Measurements from ENCODE around the gene PRKAR1B.
"Not testable (repeated sequence)": the region's sequence is repeated elsewhere in the genome, so short reads cannot be mapped to it uniquely, and the experiment has no call there.

The PRKAR1B gene

DNA sequence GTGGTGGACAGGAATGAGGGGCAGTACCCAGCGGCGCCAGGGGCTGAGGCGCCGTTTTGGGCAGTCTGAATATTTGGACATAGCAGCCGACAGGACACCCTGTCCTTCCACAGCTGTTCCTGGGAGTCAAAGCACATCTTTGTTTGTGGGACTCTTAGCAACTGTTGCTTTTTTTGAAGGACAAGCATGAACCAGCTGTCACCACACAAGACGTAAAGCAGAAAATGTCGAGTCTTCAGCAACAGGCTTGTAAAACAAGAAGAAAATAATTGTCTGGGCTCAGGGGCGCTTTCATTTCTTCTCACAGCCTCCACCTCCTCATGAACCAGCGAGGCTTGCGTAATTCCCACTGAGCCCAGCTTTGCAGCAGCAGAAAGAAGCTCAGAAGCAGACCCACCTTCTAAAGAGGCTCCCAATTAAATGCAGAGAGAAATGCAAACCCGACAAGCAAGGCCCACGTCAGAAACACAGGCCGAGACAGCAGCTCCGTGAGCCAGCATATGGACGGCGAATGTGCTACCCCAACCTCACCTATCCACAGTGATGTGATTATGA lies 69.4 kb downstream of the PRKAR1B start:
- H3K27me3 ChIP-seq (ENCODE audit: insufficient read depth, low read length, poor library complexity, severe bottlenecking) = no peaks in the 10 kb centered on the region
- H3K9me2 ChIP-seq (replicated peaks; ENCODE audit: low read depth, low read length) = no peaks in the 10 kb centered on the region
- no peaks in the 10 kb centered on the region for H3F3A ChIP-seq (ENCODE audit: low read depth)
- H3K4me3 ChIP-seq (ENCODE audit: low read length, poor library complexity, severe bottlenecking) = no peak overlapping the region
- no peaks in the 10 kb centered on the region for H3K79me2 ChIP-seq (ENCODE audit: insufficient read depth, low read length)
- H2AFZ ChIP-seq (ENCODE audit: low read length) = no peak overlapping the region
- TF ChIP-seq, protein P1, sequence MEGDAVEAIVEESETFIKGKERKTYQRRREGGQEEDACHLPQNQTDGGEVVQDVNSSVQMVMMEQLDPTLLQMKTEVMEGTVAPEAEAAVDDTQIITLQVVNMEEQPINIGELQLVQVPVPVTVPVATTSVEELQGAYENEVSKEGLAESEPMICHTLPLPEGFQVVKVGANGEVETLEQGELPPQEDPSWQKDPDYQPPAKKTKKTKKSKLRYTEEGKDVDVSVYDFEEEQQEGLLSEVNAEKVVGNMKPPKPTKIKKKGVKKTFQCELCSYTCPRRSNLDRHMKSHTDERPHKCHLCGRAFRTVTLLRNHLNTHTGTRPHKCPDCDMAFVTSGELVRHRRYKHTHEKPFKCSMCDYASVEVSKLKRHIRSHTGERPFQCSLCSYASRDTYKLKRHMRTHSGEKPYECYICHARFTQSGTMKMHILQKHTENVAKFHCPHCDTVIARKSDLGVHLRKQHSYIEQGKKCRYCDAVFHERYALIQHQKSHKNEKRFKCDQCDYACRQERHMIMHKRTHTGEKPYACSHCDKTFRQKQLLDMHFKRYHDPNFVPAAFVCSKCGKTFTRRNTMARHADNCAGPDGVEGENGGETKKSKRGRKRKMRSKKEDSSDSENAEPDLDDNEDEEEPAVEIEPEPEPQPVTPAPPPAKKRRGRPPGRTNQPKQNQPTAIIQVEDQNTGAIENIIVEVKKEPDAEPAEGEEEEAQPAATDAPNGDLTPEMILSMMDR (conservative IDR thresholded peaks at IDR 0.05; ENCODE audit: low read length) = no peak
- TF ChIP-seq EZH2phosphoT487 (IDR thresholded peaks at IDR 0.05; ENCODE audit: borderline replicate concordance) = no peak
- no peaks in the 10 kb centered on the region for H3K36me3 ChIP-seq (ENCODE audit: insufficient read depth, low read length)
- H3K4me2 ChIP-seq (ENCODE audit: low read depth, low read length, poor library complexity, severe bottlenecking) = no peak overlapping the region
- H3K4me1 ChIP-seq (ENCODE audit: insufficient read depth, low read length, poor library complexity, severe bottlenecking) = no peaks in the 10 kb centered on the region
- H3K9ac ChIP-seq (ENCODE audit: low read depth, low read length, poor library complexity, severe bottlenecking) = no peak overlapping the region
- no peaks in the 10 kb centered on the region for H4K20me1 ChIP-seq (ENCODE audit: insufficient read depth, low read length, poor library complexity, severe bottlenecking)
- H3K9me3 ChIP-seq (ENCODE audit: insufficient read depth, low read depth, low read length) = peaks cover 21% of the 10 kb centered on the region; the same call in 1 of the 2 replicates

DNA sequence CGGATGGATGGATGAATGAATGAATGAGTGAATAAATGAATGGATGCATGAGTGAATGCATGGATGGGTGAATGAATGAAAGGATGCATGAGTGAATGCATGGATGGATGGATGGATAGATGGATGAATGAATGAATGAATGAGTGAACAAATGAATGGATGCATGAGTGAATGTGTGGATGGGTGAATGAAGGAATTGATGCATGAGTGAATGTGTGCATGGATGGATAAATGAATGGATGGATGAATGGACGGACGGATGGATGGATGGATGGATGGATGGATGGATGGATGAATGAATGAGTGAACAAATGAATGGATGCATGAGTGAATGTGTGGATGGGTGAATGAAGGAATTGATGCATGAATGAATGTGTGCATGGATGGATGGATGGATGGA lies 70.1 kb downstream of the PRKAR1B start:
- not testable (repeated sequence) for H3F3A ChIP-seq (ENCODE audit: low read depth); H3K9ac ChIP-seq (ENCODE audit: low read depth, low read length, poor library complexity, severe bottlenecking); H2AFZ ChIP-seq (ENCODE audit: low read length); H3K9me2 ChIP-seq (replicated peaks; ENCODE audit: low read depth, low read length); H3K4me1 ChIP-seq (ENCODE audit: insufficient read depth, low read length, poor library complexity, severe bottlenecking); H4K20me1 ChIP-seq (ENCODE audit: insufficient read depth, low read length, poor library complexity, severe bottlenecking); H3K27me3 ChIP-seq (ENCODE audit: insufficient read depth, low read length, poor library complexity, severe bottlenecking); H3K79me2 ChIP-seq (ENCODE audit: insufficient read depth, low read length); H3K4me2 ChIP-seq (ENCODE audit: low read depth, low read length, poor library complexity, severe bottlenecking); H3K36me3 ChIP-seq (ENCODE audit: insufficient read depth, low read length); H3K4me3 ChIP-seq (ENCODE audit: low read length, poor library complexity, severe bottlenecking)
- peaks cover 21% of the 10 kb centered on the region; the same call in 1 of the 2 replicates for H3K9me3 ChIP-seq (ENCODE audit: insufficient read depth, low read depth, low read length)

DNA sequence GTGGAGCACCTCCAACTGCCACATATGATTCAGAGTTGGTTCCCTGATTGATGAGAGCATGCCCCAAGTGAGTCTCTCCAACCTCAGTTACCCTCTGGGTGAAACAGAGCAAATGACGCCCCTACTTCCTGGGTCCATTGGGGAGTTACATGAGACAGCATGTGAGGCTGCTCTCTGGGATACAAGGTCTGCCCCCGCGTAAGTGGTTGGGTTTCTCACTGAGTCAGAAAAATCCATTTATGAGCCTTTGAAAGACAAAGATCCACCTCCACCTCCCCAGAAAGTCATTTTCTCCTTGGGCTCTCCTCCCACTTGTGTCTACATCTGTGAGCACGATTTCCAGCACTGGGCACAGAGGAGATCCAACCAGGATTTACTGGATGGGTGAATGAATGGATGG lies 71.3 kb downstream of the PRKAR1B start:
- Histone ChIP-seq H3K79me2 (ENCODE audit: insufficient read depth, low read length) (no peaks in the 10 kb centered on the region), H3K9me3 (ENCODE audit: insufficient read depth, low read depth, low read length) (peaks cover 26% of the 10 kb centered on the region; the same call in 1 of the 2 replicates), H3K36me3 (ENCODE audit: insufficient read depth, low read length) (no peaks in the 10 kb centered on the region), H3K4me1 (ENCODE audit: insufficient read depth, low read length, poor library complexity, severe bottlenecking) (no peaks in the 10 kb centered on the region), H3F3A (ENCODE audit: low read depth) (no peaks in the 10 kb centered on the region), H3K27me3 (ENCODE audit: insufficient read depth, low read length, poor library complexity, severe bottlenecking) (no peaks in the 10 kb centered on the region), H3K9ac (ENCODE audit: low read depth, low read length, poor library complexity, severe bottlenecking) (no peak overlapping the region), H2AFZ (ENCODE audit: low read length) (no peak overlapping the region), H3K4me3 (ENCODE audit: low read length, poor library complexity, severe bottlenecking) (no peak overlapping the region), H4K20me1 (ENCODE audit: insufficient read depth, low read length, poor library complexity, severe bottlenecking) (no peaks in the 10 kb centered on the region), H3K9me2 (replicated peaks; ENCODE audit: low read depth, low read length) (no peaks in the 10 kb centered on the region), H3K4me2 (ENCODE audit: low read depth, low read length, poor library complexity, severe bottlenecking) (no peak overlapping the region)
- TF ChIP-seq EZH2phosphoT487 (IDR thresholded peaks at IDR 0.05; ENCODE audit: borderline replicate concordance) = no peak
- TF ChIP-seq, protein P1 (conservative IDR thresholded peaks at IDR 0.05; ENCODE audit: low read length) = no peak

Measured in Loucy (cell line).